SW480 (cell line): ENCODE data around the gene BRD4.
"Not testable (repeated sequence)": the region's sequence is repeated elsewhere in the genome, so short reads cannot be mapped to it uniquely, and the experiment has no call there.

Experiments used
- DNase-seq: peaks from one replicate; pipeline ENCODE4 v3.0.0-alpha.2; 2016; ENCODE audit warnings: low spot score

BRD4 gene

DNA sequence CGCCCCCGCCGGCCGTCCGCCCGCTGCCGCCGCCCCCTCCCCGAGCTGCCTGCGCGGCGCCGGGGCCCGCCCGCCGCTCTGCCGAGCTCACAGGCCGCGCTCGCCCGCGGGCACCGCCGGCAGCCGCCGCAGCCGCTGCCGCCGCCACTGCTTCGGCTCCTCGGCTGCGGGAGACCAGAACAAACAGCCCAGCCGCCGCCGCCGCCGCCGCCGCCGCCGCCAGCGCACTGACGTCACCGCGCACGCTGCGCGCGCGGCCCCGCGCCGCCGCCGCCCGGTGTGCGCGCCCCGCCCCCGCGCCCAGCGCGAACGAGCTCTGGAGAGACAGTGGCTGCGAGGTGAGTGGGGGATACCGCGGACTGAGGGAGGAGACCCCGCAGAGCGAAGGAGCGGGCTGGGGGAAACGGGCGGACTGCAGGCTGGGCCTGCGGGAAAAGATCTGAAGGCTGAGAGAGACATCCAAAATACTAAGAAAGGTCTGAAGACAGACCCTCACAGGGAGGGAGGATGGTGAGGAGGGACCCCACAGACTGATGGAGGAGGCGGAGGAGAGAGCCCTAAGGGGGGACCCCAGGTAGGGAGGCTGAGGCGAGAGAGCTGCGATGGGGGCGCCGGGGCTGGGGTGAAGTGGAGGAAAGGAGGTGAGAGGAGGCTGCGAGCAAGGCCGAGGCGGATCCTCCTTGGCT, at the start of gene BRD4:
TSS of gene BRD4 (minus strand) at position 229 of the 686 bp plus-strand sequence. CDS start 59,440 bp downstream, outside the sequence.
- DNase-seq = peak; percentile 44

DNA sequence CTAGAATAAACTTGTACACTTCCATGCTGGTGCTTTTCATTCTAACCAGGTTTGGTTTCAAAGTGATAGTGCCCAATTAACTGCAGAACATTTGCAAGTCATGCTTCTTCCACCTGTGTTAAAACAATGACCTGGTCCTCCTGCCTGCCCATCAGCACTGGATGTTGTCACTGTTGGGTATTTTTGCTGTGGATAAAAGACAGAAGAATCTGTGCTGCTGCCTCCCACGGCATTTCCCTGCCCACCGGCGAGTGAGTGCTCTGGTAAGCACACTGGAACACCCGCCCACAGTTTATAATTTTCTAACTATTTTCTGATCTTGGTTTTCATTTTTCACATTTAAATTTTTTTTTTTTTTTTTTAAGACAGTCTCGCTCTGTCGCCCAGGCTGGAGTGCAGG, 49.5 kb upstream of the BRD4 start:
- DNase-seq = no peak

DNA sequence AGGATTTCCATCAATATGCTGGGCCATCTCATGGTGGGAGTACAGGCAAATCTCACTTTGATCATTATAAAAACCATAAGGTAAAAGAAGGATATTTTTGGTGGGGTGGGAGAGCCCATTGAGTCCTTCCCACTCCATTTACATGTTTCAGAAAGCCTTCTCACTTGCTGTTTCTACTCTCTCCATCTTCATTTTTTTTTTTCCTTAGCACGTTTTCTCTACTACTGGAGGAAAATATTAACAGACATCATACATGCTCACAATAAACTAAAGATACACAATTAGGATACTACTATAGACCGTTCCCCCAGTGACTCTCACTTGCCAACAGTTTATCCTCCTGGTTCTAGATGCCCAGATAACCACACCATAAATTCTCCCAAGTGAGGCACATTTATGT, 49.1 kb upstream of the BRD4 start:
- DNase-seq = no peak

DNA sequence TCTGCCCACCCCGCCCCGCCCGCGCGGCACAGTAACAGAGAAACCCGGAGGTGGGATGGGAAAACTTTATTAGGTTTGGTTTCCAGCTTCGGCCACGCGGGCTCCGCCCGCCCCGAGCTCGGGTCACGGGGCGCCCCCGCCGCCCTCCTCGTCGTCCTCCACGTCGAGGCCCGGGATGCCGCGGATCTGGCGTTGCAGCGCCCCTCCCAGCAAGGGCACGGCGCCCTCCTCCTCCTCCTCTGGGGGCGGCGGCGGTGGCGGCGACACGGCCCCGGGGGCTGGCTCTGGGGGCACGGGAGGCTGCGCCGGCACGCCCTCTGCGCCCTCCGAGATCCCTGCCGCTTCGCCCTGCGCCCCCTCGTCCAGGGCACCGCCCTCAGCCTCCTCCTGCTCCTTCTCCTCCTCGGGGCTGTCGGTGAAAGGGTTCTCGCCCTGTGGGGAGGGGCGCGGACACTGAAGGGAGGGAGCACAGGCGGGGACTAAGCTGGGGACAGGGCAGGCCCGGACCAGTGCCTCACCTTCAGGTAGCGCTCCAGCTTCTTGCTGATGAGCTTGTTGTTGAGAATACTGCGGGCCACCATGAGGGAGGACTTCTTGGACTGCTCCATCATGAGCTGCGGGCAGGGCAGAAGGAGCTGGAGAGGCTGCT, 47.8 kb upstream of the BRD4 start:
- DNase-seq = peak; percentile 76

DNA sequence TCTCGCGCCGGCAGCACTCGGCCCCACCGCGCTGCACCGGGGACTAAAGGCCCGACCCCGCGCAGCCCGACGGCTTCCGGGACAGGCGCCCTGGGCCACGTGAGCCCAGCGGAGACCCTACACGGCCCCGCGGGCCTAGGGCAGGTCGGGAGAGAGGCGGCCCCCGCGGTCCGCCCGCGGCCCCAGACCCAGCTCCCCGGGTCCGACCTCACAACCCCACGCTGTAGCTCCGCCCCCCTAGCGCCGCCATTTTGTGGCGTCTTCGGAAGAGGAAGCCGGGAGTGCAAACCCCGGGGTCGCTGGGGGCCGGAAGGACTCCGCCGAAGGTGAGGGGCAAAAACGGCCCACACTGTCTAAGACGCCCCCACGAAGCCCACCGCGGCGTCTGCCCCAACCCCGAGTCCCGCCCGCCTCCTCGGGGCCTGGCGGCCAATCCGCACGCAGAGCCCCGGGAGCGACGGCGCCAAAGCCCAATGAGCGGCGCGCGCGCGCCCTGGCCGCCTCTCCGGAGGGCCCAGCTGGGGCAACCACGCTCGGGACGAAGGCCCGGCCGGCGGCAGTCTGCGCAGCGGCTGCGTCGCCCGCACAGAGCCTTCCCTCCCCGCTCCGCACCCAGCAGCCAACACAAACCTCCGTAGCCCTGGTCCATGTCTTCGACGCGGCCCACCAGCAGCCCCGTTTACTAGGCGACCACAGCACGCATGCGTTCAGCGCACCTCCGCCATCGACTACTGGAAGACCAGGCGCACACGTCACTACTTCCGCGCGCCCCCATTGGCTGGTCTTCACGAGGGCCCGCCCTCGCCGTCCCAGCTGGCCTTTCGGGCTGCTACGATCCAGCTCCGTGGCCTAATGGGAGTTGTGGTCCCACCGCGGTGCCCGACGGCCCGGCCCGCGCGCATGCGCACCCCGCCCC, 47.0 kb upstream of the BRD4 start, which contains the start of gene AKAP8:
TSS of gene AKAP8 (minus strand) at position 705 of the 916 bp plus-strand sequence. CDS start at position 649, 56 bp downstream.
- DNase-seq = peak; percentile 97

DNA sequence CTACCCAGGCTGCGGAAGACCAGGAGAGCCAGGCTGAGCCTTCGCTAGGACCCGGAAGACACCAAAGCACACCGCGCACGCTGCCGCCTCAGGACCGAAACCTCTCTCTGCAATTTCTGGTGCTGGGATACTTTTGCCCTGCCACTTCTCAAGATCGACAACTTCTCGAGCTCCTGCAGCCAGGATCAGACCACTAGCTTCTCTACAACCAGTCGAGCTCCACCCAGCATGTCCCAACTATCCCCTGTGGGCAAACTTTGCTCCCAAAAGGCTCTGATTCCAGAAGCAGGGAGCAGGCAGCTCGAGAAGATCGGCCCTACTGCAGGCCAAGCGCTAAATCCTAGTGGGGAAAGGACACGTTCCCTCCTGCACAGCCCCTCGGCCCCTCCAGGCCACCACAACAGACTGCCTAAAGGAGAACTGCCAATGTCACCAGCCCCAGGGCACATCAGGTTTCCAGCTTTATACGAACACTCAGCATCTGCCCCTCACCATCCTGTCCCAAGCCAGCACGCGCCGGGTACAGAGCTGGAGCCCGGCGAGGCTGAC, 46.3 kb upstream of the BRD4 start:
- peak; percentile 73 for DNase-seq

DNA sequence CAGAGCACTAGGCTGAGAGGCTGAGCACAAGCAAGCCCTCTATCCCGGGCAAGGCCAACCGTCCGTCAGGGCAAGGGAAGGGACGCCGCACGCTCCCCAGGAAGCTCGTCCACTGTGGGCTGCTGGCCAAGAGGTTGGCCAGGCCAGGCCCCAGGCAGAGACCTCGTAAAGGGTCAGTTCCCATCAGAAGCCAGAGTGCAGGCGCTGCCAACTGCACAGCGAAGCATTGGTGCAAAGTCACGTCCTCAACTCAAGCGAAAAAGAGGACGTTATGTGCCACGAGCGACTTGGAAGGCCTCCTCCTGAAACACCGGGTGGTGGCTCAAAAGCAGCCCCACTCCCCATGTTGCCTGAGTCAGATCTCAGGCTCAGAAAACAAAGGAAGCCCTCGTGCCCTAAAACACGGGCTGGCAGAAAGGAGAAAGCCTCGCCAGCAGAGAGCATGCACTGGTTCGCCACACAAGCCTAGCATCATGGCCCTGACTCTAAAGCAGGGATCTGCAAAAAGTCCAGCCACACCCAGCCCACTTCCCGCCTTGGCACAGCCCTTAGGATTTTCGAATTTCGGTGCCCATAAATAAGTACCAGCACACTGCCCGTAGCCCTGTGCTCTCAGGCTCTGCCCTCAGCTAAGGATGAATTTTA, 42.6 kb upstream of the BRD4 start:
- no peak for DNase-seq

DNA sequence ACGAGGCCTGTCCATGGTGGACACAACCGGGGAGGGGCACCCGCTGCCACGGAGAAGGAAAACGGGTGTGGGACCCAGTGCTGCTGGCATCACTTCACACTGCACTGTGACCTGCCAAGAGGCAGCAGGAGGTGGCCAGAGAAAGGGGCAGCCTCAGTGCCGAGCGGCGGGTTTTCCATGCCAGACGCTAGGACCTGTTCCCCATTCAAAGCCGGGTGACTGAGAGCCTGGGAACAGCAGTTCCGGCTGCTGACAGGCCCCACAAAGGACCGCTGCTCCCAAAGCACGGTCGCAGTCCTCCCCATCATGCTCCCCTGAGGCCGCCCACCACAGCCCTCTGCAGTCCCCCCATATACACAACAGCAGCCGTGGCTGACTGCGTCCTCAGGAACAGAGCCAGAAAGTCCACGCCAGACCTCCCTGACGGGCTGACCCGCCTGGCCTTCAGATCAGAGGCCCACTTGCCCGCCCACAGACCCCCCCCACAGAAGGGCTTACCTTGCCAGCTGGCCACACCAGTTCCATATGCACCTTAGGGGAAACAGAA, 41.8 kb upstream of the BRD4 start:
- no peak for DNase-seq

DNA sequence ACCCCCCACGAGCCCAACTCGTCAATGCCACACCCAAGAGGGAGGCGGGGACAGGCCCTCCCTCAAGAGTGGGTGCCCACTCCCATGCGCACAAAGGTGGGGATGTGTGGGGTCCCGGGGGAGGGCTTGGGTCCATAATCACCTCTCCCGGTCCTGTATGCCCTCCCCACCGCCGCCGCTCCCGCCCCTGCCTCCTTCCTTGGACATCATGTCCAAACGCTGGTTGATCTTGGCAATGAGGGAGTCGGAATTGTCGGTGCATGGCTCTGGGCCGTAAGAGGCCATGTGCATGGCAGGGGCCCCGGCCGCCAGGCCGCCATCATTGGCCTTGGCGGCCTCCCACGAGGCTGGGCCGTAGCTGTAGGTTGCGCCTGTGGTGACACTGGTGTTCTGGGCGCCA, 41.3 kb upstream of the BRD4 start:
- DNase-seq = no peak

DNA sequence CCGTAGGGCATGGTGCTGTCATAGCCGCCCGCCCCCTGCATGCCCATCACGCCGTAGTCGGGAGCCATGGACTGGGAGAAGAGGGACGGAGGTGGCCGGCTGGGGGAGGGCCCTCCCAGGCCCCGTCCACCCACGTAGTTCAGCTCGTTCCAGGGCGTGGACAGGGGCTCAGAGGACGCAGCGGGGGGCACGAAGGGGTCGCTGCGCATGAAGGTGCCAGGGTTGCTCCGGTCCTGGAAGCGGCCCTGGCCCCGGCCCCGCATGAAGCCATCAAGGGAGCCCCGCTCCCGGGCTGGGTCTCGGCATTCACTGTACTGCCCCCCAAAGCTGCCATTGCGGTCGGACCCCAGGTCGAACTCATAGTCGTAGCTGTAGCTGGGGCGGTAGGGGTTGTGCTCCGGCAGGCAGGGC, 40.6 kb upstream of the BRD4 start:
- no peak for DNase-seq

DNA sequence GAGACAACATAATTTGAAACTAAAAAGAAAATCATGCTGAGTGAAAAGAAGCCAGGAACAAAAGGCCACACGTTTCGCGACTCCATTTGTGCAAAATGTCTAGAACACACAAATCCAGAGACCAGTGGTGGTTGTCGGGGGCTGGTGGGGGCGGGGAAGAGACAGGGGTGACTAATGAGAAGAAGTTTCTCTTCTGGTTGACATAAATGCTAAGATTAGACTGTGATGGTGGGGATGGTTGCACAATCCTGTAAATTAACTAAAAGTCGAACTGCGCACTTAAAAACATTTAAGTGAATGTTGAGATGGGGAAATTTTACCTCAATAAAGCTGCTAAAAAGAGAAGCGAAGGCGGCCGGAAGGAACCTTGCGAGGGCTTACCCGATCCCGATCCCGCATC, 40.1 kb upstream of the BRD4 start:
- DNase-seq = no peak

DNA sequence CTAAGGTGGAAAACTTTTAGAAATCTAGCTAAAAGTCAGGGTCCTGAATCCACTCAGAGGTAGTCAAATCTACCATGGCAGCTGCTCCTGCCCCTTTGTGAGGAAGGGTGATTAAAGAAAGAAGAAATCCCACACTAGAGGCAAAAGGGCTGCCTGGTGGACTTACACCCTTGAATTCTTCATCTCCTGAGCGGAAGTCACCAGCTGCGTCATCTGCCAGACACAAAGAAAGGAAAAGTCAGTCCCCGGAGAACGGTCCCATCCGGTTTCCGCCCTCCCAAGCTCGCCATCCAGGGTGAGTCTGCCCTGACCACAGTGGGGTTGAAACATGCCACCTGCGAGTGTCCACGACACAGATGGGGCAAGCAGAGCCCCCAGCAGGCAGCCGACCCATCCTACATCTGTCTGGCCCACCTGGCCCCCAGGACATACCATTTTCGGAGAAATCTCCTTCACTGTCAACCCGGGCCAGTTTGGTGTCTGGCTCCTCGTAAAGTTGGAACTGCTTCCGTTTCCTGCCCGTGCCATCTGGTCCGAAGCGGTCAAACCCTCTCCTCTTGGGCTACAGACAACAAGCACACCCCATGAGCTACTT, 39.5 kb upstream of the BRD4 start:
- no peak for DNase-seq

DNA sequence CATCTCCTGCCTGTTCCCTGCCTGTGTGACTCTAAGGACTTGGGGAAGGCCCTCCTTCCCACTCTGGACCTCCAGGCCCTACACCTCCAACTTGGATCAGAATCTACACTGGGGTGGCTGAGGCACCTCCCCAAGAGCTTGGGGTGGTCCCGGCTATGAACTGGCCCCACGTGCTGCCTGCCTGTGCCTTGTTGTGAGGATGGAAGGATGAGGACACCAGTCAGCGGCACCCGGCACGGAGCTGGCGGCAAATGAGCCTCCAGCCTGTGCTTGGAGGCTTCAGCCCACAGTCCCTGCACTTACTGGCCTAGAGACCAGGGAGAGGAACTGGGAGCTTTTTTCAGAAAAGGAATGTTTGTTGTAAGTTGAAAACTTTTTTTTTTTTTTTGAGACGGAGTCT, 38.8 kb upstream of the BRD4 start:
- no peak for DNase-seq

DNA sequence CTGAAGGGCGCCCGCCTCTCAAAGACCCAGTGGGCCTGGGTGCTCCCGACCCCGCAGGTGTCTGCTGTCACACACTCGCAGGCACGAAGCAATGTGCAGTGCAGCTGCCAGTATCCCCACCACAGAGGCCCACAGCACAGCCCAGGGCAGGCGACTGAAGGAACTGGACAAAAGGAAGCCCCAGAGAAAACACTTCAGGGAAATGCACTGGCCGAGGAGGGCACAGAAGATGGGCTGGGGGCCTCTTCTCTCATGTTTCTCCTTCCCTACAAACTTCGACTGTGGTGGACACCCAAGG, 37.2 kb upstream of the BRD4 start:
- DNase-seq = no peak

DNA sequence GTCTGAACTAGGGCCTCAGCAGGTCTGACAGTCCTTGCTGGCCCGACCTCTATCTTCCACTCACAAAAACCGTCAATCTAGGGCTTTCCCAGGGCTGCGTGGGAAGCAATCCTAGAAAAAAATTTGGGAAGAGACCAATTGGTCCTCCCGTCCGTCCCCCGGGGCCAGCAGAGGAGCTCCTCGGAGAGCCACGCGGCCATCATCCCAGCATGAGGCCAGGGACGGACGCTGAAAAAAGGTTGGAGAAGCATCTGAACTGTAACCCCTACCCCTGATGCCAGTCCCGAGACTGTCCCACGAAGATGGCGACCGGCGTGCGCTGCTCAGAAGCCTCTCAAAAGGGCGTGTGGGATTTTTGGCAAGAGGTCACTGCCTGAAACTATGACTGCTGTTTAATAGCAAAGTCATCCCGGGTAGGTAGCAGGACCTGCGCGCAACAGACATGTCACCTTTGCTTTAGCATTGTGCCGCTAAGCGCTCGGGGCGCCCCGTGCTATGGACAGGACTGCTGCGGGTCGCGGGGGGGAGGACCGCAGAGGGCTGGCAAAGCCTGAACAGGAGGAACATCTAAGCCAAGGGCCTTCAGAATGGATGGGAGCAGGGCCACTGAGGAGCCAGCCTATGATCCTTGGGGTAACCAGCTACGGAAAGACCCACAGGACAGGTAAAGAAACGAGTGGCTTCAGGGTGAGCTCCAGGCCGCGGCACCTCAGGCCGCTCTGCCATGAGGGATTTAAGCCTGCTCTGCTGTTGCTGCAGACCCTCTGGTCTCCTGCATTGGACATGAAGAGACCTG, 36.7 kb upstream of the BRD4 start:
- no peak for DNase-seq

DNA sequence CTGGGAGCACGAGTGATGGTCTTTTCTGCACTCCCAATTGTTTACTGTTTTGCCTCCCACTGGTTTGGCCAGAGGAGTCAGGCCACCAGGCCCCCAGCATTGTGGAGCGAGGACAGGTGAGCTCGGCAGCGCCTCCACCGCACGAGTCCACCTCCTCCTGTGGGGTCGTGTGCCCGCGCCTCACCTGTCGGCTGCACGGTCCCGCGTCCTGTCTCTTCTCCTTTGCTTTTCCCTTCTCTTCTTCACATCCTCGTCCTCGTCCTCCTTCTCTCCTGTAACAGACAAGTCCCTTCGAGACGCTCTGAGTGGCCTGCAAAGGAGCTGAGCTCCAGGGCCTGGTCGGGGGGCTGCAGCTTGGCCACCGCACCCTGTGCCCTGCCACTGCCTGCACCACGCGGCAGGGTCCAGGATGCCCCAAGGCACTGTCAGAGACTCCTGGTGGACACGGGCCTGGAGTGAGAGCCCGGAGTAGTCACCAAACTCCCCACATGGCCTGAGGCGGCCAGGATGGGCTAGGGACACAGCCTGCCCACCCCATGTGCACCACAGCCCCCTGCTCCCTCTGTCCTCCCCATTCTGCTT, 35.8 kb upstream of the BRD4 start:
- DNase-seq = no peak

DNA sequence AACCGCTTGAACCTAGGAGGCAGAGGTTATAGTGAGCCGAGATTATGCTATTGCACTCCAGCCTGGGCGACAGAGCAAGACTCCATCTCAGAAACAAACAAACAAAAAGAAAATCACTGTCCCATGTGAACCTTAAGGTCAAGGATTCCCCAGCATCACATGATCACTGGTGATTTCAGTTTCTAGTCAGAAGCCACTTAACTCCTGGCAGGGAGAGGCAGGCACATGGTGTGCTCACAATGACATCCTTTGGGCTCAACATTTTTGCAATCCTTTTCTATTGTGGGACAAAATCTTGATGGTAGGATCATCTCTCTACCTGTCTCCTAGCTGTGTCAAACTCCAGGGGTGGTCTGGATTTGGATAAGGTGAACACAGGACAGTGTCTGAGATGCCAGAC, 35.1 kb upstream of the BRD4 start:
- no peak for DNase-seq

DNA sequence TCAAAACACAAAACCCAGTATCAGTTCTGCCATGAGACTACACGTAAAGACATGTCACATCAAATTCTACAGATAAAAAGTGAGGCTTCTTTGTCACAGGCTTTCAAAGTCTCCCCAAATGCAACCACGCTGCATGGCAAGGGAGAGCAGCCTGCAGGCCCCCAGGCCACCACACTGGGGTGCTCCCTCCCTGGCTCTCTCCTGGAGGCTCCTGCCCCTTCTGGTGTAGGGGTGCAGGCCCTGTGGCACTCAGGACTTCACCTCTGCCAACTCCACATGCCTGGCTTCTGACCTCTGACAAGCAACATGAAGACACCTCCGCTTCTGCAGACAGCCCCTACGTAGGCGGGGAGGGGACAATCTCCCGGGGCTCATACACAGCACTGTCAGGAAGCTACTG, 32.9 kb upstream of the BRD4 start:
- no peak for DNase-seq

DNA sequence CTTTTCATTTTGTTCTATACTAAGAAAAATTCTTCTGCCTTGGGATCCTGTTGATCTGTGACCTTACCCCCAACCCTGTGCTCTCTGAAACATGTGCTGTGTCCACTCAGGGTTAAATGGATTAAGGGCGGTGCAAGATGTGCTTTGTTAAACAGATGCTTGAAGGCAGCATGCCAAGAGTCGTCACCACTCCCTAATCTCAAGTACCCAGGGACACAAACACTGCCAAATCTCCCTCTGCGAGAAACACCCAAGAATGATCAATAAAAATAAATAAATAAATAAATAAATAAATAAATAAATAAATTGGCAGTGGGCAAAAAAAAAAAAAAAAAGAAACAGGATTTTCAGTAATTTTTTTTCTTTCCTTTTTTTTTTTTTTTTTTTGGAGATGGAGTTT, 31.5 kb upstream of the BRD4 start:
- DNase-seq = not testable (repeated sequence)

DNA sequence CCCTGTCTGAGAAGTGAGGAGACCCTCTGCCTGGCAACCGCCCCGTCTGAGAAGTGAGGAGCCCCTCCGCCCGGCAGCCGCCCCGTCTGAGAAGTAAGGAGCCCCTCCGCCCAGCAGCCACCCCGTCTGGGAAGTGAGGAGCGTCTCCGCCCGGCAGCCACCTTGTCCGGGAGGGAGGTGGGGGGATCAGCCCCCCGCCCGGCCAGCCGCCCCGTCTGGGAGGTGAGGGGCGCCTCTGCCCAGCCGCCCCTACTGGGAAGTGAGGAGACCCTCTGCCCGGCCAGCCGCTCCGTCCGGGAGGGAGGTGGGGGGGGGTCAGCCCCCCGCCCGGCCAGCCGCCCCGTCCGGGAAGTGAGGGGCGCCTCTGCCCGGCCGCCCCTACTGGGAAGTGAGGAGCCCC, 30.7 kb upstream of the BRD4 start:
- not testable (repeated sequence) for DNase-seq
